GM21381 (cell line): ENCODE measurements around the gene ERBIN.
"Not testable (repeated sequence)": the region's sequence is repeated elsewhere in the genome, so short reads cannot be mapped to it uniquely, and the experiment has no call there.

ENCODE experiments used
- ATAC-seq: cut with Tn5 transposase; IDR thresholded peaks from one replicate; pipeline ENCODE4 v1.9.1; 2021; ENCODE audit warnings: mild to moderate bottlenecking, moderate library complexity; ENCODE audit not compliant: unreplicated experiment

Gene ERBIN

DNA sequence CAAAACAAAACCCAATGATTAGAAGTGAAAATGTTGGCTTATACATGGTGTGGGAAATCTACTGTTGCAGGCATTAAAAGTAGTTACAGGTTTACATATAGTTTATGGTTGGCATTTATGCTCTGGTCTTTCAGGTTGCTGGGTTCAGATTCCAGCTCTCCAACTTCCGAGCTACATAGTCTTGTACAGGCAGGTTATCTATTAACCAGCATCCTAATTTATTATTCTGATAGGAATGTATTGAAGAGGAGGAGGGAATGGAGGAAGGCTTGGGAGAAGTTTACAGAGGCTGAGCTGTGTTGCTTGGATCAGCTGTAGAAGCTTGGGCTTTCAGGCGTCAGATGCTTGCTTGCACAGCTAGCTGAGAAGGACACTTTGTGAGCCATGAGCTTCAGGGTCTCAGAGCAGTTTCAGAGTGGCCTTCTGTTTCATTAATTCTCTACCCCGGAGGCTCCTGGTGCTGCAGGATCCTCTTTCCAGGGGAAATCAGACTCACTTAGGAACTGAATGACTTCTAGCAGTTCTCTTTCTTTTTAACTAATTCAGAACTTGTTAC is 11.7 kb upstream of the ERBIN start:
- no peak for ATAC-seq

DNA sequence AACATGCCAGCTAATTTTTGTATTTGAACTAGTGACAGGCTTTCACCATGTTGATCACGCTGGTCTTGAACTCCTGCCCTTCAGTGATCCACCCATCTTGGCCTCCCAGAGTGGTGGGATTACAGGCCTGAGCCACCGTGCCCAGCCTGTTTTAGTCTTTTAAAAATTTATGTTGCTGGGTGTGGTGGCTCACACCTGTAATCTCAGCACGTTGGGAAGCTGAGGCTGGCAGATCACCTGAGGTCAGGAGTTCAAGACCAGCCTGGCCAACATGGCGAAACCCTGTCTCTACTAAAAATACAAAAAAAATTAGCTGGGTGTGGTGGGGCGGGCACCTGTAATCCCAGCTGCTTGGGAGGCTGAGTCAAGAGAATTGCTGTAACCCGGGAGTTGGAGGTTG is 10.7 kb upstream of the ERBIN start:
- ATAC-seq: not testable (repeated sequence)

DNA sequence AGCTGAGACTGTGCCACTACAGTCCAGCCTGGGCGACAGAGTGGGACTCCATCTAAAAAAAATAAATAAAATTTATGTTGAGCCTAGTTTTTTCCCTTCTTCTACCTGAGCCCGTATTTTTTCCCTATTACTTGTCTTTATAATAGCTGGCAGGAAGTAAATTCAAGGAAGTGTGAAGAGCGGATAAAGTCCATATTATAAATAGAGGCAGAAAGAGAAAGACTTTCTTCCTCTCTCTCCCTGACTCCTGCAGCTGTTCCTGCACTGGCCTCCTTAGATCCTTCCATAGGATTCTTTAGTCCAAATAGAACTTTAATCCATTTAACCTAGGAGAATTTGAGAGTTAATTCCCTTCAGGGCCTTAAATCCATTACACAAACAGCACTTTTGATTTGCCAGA is 10.3 kb upstream of the ERBIN start:
- no peak for ATAC-seq

GRCh38 chr5:65916636-65917035 is 9.7 kb upstream of the ERBIN start:
- no peak for ATAC-seq

DNA sequence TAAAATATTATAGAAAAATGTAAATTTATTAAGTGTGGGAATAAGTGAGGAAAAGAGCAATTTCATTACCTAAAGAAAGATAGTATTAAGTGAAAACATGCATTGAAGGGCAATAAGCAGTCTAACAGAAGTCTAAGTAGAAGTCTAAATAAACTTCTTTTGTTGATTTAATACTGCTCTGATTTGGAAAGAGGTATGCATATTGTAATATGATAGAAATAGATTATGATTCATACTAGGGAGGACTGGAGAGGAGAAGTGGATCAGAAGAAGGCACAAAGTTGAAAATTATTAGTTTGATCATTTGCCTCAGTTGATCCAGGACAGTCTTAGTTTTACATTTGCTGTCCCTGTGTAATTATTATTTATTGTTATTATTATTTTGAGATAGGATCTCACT is 6.6 kb upstream of the ERBIN start:
- no peak for ATAC-seq

GRCh38 chr5:65923339-65923738 is 3.0 kb upstream of the ERBIN start:
- ATAC-seq: no peak

DNA sequence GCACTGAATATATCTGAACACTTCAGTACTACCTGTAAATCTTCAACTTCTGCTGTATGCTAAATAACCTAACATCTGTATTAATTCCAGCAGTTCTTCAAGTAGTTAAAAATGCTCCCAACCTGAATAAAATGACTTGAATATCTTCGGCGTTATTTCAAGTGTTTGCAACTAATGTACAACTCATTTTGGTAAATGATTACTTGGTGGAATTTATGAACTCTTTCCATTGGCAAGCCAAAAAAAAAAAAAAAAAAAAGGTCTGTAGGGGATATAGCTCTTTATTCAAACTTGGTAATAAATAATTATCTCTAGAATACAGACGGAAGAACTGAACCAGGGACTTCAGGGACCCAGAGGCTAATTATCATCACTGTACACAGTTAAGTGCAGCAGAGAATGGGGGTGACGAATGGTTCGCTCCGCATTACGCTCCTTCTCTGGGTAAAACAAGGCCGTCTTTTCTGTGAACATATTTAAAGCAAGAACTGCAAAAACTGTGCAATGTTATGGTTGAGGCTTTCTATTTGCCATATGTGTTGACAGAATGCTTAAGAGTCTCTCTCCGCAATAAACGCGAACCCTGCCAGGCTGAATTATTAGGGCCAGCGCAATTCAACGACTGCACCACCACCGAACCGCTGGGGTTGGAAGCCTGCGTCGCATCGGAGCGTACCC is 1.9 kb upstream of the ERBIN start:
- ATAC-seq: no peak

- ATAC-seq: peak; percentile 58
These were observed 1.3 kb upstream of the ERBIN start for GRCh38 chr5:65925044-65925600.

DNA sequence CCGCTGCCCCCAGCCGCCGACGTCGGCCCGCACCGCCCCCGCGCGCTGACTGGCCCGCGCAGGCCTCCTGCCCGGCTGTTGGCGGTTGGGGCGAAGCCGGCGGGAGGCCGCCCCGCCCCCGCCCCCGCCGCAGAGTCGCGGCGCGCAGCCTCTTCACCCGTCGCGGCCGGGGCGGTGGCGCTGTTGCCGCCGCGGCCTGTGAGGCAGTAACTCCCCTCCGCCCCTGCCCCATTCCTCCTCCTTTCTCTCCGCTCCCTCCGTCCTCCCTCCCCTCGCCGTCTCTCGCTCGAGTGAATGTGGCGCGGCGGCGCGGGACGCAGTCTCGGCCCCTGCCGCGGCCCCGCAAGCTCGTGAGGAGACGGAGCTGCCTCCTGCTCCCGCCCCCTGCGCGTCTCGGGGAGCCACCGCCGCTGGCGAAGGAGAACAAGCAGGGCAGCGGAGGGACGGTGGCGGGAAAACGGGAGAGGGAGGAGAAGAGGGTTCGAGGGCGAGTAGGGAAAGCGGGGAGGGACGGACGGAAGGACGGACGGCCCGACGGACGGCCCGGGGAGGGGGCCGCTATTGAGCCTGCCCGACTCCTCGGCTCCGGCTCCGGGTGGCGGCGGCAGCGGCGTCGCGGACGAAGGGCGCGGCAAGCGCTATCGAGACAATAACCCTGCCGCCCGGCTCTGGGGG is 637 bp upstream of the ERBIN start:
- ATAC-seq: peak; percentile 60

GRCh38 chr5:65926893-65927292 is 518 bp downstream of the ERBIN start:
- no peak for ATAC-seq

GRCh38 chr5:65927503-65928321 is 1.3 kb downstream of the ERBIN start:
- no peak for ATAC-seq

DNA sequence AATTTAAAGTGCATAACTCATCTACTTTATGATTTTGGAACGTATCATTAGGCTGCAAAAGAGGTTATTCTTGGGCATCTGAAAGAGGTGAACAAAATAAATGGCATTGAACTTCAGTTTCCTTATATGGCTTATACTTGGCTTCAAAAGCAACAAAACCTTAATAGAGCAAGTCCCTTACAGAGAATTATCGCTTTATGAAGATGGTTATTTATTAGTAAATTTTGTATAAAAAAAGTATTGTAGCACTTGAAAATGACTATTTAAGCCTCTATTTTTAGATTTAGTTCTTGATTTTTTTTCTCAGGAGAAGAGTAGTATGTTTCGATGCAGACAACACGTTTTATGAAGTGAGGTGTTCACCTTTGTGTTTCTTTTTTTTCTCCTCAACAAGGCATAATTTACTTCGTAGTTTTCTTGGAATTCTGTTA is 2.0 kb downstream of the ERBIN start:
- ATAC-seq: no peak

GRCh38 chr5:65928860-65929259 is 2.5 kb downstream of the ERBIN start:
- no peak for ATAC-seq

- ATAC-seq: no peak
These were observed 6.3 kb downstream of the ERBIN start for GRCh38 chr5:65932676-65933075.

DNA sequence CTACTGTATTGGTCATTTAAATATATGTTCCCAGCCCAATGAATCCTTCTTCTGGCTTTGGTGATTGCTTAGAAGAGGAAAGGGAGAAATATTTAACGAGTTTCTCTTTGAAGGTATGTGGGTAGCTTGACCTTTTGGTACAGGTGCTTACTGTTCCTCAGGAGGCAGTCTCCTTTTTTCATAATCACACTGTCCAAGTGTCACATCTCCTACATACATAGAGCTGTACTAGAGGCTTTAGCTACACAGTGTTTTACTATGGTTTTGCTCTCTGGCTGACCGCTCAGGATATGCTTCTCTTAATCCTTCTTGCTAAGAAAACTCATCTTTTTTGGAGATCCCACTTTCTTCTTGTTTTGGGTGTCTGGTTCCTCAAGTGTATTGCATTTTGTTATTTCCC is 6.9 kb downstream of the ERBIN start:
- ATAC-seq: no peak

- ATAC-seq: no peak
These were observed 11.9 kb downstream of the ERBIN start for GRCh38 chr5:65938256-65938655.

DNA sequence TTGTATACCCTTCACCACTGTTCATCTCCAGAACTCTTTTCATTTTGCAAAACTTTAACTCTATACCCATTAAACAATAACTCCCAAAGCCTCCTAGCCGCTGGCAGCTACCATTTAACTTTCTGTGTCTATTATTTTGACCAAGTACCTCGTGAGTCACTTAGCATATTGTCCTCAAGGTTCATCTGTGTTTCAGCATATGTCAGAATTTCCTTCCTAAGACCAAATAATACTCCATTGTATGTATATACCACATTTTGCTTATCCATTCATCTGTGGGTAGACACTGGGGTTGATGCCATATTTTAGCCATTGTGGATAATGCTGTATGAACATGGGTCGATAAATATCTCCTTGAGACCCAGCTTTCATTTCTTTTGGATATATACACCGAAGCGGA is 17.4 kb downstream of the ERBIN start:
- ATAC-seq: no peak

GRCh38 chr5:65946198-65946745 is 19.9 kb downstream of the ERBIN start:
- no peak for ATAC-seq

- ATAC-seq: no peak
These were observed 21.9 kb downstream of the ERBIN start for GRCh38 chr5:65948115-65948747.

DNA sequence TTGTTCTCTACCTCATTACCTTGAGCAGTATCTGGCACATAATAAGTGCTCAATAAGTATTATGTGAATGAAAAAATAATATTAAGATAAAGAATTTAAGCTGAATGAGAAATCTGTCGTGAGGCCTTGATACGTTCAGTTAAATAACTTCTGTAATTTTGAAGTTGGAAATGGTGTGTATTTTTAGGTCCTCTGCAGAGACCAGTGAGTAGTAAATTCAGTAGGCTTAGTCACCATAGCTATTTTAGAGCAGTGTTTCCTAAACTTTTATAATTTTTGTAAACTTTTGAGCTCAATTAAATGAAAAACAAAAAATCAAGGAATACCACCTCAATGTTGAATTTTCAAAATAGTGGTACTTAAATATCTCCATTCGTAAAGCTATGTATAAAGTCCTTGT is 25.0 kb downstream of the ERBIN start:
- ATAC-seq: no peak

DNA sequence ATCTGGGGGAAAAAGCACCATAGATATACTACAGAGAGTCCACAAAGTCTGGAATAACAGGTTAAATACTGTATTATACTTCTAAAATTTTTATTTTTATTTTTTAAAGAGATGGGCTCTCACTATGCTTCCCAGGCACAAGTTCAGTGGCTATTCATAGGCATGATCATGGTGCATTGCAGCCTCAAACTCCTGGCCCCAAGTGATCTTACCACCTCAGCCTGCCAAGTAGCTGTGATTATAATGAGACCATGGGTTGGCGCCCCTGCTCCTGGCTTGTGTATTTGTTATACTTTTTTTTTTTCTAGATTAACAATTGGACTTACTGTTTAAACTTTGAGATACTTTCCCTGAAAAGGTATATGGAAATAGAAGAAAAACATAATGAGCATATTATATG is 25.9 kb downstream of the ERBIN start:
- ATAC-seq: no peak
